Activated CD8-positive, alpha-beta T cell treated with anti-CD3 and anti-CD28 coated beads for 36 hours (primary cell): ENCODE measurements around the gene ZNF362. TPM values are rescaled to one million over a fixed set of nuclear protein-coding genes. Genes with fewer than 3 reads are reported as not detected.

ENCODE experiments used
- ATAC-seq: fragments of 200-7000 bp; cut with Tn5 transposase; one replicate; pipeline ENCODE4 v1.10.0; 2021; ENCODE audit warnings: mild to moderate bottlenecking, moderate library complexity
- CTCF ChIA-PET: fragments of 350-600 bp; sonication (Branson Sonifier 250); formaldehyde crosslinking; loops from one replicate; lab custom pipeline; 2021; ENCODE audit warnings: antibody characterized with exemption; lab: Charles Lee
- POLR2A ChIA-PET: fragments of 350-600 bp; sonication (Branson Sonifier 250); formaldehyde crosslinking; loops from one replicate; lab custom pipeline; 2021; ENCODE audit warnings: antibody characterized with exemption; lab: Charles Lee
- DNase-seq: peaks from one replicate; pipeline ENCODE4 v3.0.0-alpha.2; 2020
- H3K27ac Mint-ChIP-seq: one replicate; pipeline ENCODE4 v1.8.0; 2021; ENCODE audit warnings: mild to moderate bottlenecking, mixed read lengths
- H3K27me3 Mint-ChIP-seq: one replicate; pipeline ENCODE4 v1.8.0; 2021; ENCODE audit warnings: mixed read lengths
- H3K36me3 Mint-ChIP-seq: one replicate; pipeline ENCODE4 v1.8.0; 2021; ENCODE audit warnings: low read depth, mixed read lengths
- H3K4me1 Mint-ChIP-seq: one replicate; pipeline ENCODE4 v1.8.0; 2021; ENCODE audit warnings: low read depth, mixed read lengths
- H3K4me3 Mint-ChIP-seq: one replicate; pipeline ENCODE4 v1.8.0; 2021; ENCODE audit warnings: mild to moderate bottlenecking, moderate library complexity, mixed read lengths
- H3K9me3 Mint-ChIP-seq: one replicate; pipeline ENCODE4 v1.8.0; 2021; ENCODE audit warnings: mixed read lengths
- CTCF ChIP-seq: fragments of 200-600 bp; IDR thresholded peaks from one replicate; pipeline ENCODE4 v1.8.0; 2022; ENCODE audit warnings: antibody characterized with exemption, mild to moderate bottlenecking
- intact Hi-C: fragments of 100-400 bp; cut with micrococcal nuclease; formaldehyde crosslinking; loops from one replicate; pipeline ENCODE4 v1.10.0; 2022
- total RNA-seq, 2 experiments: library from RNA; stranded (reverse); gene quantifications; one replicate each; pipeline ENCODE4 v1.2.3, GENCODE V29; 2021

Gene ZNF362
- total RNA-seq, 2 experiments from 2014 or later = 5.4 to 7.8 TPM

- TF ChIP-seq CTCF = no peak
- peaks cover 9% of the 10 kb centered on the region for H3K36me3 Mint-ChIP-seq
- ChIA-PET POLR2A (no interaction called here), CTCF (interaction anchor here (0.7 to 2.9 kb wide), 5 partner anchors 10 to 155 kb away, joined by 3 to 17 read pairs (median 4); no protein-coding TSS in a partner anchor)
- no peak overlapping the region for H3K27ac Mint-ChIP-seq
- H3K4me3 Mint-ChIP-seq = no peak overlapping the region
- intact Hi-C loops = loop anchor here (5.0 kb wide), 1 partner anchor 173 kb away; the partner anchor contains the start of gene ZSCAN20
- H3K4me1 Mint-ChIP-seq = peaks cover 19% of the 10 kb centered on the region
- DNase-seq = no peak
- ATAC-seq = no peak
- no peaks in the 10 kb centered on the region for H3K9me3 Mint-ChIP-seq
- no peaks in the 10 kb centered on the region for H3K27me3 Mint-ChIP-seq
These were observed 43.3 kb downstream of the ZNF362 start for GRCh38 chr1:33299461-33300155.

GRCh38 chr1:33300673-33301072 lies 44.4 kb downstream of the ZNF362 start:
- intact Hi-C loops = no loop called here
- H3K27ac Mint-ChIP-seq = no peak overlapping the region
- peaks cover 9% of the 10 kb centered on the region for H3K36me3 Mint-ChIP-seq
- peaks cover 14% of the 10 kb centered on the region for H3K4me1 Mint-ChIP-seq
- H3K27me3 Mint-ChIP-seq = peaks cover under 1% of the 10 kb centered on the region
- ChIA-PET CTCF (interaction anchor here (0.9 kb wide), 1 partner anchor 68 kb away, joined by 3 read pairs; no protein-coding TSS in a partner anchor), POLR2A (no interaction called here)
- TF ChIP-seq CTCF = no peak
- ATAC-seq (no peak), DNase-seq (no peak)
- no peak overlapping the region for H3K4me3 Mint-ChIP-seq
- H3K9me3 Mint-ChIP-seq = no peaks in the 10 kb centered on the region

GRCh38 chr1:33301273-33301984 lies 45.1 kb downstream of the ZNF362 start:
- ChIA-PET CTCF (interaction anchor here (1.3 kb wide), 1 partner anchor 64 kb away, joined by 3 read pairs; no protein-coding TSS in a partner anchor), POLR2A (no interaction called here)
- Mint-ChIP-seq H3K4me1 (peaks cover 12% of the 10 kb centered on the region), H3K9me3 (no peaks in the 10 kb centered on the region), H3K4me3 (no peak overlapping the region), H3K27me3 (peaks cover 7% of the 10 kb centered on the region), H3K27ac (peak overlapping the region; percentile 25), H3K36me3 (peaks cover 9% of the 10 kb centered on the region)
- ATAC-seq (no peak), DNase-seq (no peak)
- intact Hi-C loops = no loop called here
- TF ChIP-seq CTCF = no peak

GRCh38 chr1:33302325-33302724 lies 46.0 kb downstream of the ZNF362 start:
- peak; percentile 69 for ATAC-seq
- no peak for TF ChIP-seq CTCF
- Mint-ChIP-seq H3K4me1 (peaks cover 12% of the 10 kb centered on the region), H3K4me3 (no peak overlapping the region), H3K27me3 (peaks cover 7% of the 10 kb centered on the region), H3K9me3 (no peaks in the 10 kb centered on the region), H3K36me3 (peaks cover 9% of the 10 kb centered on the region), H3K27ac (peak overlapping the region; percentile 69)
- POLR2A ChIA-PET = interaction anchor here (0.7 to 0.9 kb wide), 2 partner anchors 49 to 77 kb away, joined by 3 read pairs; no protein-coding TSS in a partner anchor
- intact Hi-C loops = no loop called here
- CTCF ChIA-PET = interaction anchor here (1.2 to 1.3 kb wide), 2 partner anchors 64 to 169 kb away, joined by 3 read pairs; no protein-coding TSS in a partner anchor
- peak; percentile 74 for DNase-seq
